SK-MEL-5 (cell line): ENCODE measurements around the gene NPAT. TPM values are rescaled to one million over a fixed set of nuclear protein-coding genes. Genes with fewer than 3 reads are reported as not detected.
A peak's percentile ranks its signal among the peaks of the same experiment; 100 is the strongest.

ENCODE experiments used
- DNase-seq: peaks from one replicate; pipeline ENCODE4 v3.0.0-alpha.2; 2016; ENCODE audit warnings: low read depth, low spot score
- in situ Hi-C: cut with HindIII; loops from 2 replicates; pipeline ENCODE4 v1.10.0; 2016; ENCODE audit warnings: low sequenced_read_pairs, high pct_unique_total_duplicates, low pct_unique_long_range_greater_than_20kb
- total RNA-seq: library from RNA; depleted of rRNA; stranded (reverse); fragments of >200 nt; shearing (Covaris generic); gene quantifications from 2 replicates; pipeline ENCODE4 v1.2.3, GENCODE V29; 2014

NPAT gene
- total RNA-seq, 1 experiment from 2014 or later: 26.6 TPM

GRCh38 chr11:108223348-108224149 lies 1.1 kb upstream of the NPAT start:
- in situ Hi-C loops: no loop called here
- DNase-seq: peak; percentile 85

DNA sequence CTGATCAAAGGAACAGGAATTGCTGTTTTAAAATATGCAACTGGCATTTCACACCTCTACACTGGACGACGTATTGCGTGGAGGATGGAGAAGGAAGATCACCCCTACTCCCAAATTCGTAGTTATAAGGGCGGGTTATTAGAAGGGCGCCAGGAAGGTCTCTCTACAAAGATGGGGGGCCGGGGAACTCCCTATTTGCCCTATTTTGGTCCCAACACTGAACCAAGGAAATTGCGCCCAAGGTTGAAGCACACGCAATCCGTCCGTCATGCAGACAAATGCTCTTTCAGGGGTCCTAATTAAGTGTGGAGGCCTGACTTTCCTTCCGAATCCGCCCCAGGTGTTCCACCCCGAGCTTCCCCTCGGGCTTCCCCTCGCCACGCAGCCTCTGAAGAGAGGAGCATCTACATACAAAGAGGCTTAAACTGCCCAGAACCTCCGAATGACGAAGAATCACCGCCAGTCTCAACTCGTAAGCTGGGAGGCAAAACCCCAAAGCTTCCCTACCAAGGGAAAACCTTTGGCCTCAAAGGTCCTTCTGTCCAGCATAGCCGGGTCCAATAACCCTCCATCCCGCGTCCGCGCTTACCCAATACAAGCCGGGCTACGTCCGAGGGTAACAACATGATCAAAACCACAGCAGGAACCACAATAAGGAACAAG lies 396 bp downstream of the NPAT start:
- in situ Hi-C loops: no loop called here
- DNase-seq: no peak

GRCh38 chr11:108221371-108221770 lies 1.1 kb downstream of the NPAT start:
- DNase-seq: no peak
- in situ Hi-C loops: no loop called here

DNA sequence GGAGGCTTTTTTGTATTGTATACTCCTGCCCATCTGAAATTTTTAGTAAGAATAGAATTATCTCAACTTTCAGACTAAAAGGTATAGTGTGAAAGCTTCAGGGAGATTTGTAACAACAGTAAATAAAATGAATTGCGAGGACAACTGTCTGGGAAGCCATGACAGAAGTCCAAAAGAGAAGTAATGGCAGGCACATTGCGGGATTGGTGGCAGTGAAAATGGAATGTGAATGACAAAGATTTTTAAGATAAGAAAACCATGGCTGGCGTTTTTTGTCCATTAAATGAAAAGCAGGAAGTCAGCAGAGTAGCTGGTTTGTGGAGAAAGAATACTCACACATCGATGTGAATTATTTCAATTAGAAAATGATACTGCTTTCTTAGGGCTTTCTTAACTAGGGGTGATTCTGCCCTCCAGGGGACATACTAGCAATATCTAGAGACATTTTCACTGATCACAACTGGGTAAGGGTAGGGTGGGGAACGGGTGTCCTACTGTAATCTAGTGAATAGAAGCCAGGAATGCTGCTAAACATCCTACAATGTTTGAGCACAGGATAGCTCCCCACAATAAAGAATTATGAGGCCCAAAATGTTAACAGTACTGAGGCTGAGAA lies 1.6 kb downstream of the NPAT start:
- in situ Hi-C loops: no loop called here
- DNase-seq: no peak

GRCh38 chr11:108218912-108219783 lies 3.3 kb downstream of the NPAT start:
- in situ Hi-C loops: no loop called here
- no peak for DNase-seq

GRCh38 chr11:108218455-108218854 lies 4.0 kb downstream of the NPAT start:
- DNase-seq: no peak
- in situ Hi-C loops: no loop called here

DNA sequence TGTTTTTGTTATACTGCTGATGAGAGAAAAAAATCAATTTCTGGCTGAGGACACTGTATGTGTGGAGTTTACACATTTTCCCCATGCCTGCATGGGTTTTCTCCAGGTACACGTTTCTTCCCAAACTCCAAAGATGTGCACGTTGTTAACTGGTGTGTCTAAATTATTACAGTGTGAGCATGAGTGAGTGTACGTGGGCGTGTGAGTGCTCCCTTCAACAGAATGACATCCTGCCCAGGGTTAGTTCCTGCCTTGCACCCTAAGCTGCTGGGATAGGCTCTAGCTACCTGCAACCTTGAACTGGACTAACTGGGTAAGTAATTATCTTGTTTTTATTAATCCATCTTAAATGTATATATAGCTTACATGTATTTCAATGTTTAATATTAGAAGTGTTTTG lies 5.5 kb downstream of the NPAT start:
- in situ Hi-C loops: no loop called here
- DNase-seq: no peak

DNA sequence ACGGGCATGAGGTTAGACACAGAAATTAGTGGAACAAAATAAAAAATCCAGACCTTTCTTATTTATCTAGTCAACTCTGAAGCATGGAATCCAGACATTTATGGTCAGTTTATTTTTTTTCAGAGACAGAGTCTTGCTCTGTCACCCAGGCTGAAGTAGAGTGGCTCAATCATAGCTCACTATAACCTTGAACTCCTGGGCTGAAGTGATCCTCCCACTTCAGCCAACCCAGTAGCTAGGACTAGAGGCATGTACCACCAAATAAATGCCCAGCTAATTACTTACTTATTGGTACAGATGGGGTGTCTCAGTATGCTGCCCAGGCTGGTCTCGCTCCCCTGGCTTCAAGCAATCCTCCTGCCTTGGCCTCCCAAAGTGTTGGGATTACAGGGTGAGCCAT lies 8.7 kb downstream of the NPAT start:
- in situ Hi-C loops: no loop called here
- DNase-seq: no peak

GRCh38 chr11:108210441-108210840 lies 12.0 kb downstream of the NPAT start:
- no peak for DNase-seq
- in situ Hi-C loops: no loop called here

DNA sequence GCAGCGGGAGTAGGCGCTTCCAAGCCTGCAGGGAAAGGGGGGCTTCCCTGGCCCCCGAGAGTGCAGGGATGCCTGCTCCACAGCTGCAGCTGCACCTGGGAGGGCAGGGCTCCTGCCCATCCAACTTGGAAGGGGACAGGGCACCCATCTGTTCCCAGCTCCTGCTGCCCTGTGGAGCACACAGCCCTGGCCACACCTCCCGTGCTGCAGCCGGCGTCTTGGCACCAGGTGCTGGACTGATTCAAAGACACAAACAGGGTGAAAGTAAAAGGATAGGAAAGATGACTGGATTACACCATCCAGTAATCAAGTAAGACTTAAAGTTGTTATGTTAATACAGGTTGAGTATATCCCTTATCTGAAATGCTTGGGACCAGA lies 14.8 kb downstream of the NPAT start:
- DNase-seq: no peak
- in situ Hi-C loops: no loop called here

DNA sequence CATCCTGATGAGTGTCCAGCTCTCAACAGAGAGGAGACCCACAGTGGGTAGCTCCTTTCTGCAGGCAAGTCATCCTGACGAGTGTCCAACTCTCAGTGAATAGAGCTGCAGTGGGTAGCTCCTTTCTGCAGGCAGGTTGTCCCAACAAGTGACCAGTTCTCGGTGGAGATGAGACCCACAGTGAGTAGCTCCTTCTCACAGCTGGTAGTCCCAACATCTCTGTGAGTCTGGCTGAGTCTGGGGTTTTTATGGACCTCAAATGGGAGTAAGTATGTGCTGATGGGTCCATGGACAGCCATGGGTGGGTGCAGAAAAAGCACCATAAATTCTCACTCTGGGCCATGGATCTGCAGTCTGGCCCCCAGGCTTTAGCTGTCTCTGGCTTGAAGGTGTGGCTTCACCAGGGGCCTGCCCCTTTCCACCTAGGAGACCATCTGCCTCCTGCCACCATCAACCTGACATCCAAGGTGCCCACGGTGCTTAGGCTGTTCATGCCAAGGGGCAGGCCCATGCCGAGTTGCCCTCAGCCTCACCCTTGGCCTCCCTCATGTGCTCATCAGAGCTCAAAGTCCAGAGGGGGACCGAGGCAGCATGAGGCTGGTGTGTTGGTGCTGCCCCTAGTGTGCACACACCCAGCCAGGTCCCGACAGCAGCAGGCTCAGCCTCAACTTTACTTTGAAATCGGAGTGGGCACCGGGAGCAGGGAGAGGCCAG lies 15.3 kb downstream of the NPAT start:
- no peak for DNase-seq
- in situ Hi-C loops: no loop called here

DNA sequence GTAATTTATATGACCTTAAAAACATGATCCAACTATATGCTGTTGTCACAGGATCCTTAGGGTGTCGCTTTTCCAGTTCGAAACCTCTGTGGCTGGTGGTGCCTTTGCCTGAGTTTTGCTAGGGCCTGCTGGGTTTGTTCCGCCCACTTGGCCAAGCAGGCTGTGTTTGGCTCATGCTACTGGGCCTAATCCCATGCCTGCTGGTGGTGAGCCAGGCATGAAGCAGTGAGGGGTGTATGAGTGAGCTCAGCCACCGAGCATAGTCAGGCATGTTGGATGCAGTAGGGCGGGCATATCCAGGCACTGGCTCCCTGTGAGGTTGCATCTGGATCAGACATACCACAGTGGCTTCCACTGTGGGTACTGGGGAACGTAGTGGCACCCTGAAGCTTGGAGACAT lies 16.3 kb downstream of the NPAT start:
- no peak for DNase-seq
- in situ Hi-C loops: no loop called here

GRCh38 chr11:108204929-108205499 lies 17.4 kb downstream of the NPAT start:
- DNase-seq: no peak
- in situ Hi-C loops: no loop called here

- no peak for DNase-seq
- in situ Hi-C loops: no loop called here
Measured at GRCh38 chr11:108204376-108204775, 18.1 kb downstream of the NPAT start.

- DNase-seq: no peak
- in situ Hi-C loops: no loop called here
Measured at GRCh38 chr11:108203075-108203474, 19.4 kb downstream of the NPAT start.

DNA sequence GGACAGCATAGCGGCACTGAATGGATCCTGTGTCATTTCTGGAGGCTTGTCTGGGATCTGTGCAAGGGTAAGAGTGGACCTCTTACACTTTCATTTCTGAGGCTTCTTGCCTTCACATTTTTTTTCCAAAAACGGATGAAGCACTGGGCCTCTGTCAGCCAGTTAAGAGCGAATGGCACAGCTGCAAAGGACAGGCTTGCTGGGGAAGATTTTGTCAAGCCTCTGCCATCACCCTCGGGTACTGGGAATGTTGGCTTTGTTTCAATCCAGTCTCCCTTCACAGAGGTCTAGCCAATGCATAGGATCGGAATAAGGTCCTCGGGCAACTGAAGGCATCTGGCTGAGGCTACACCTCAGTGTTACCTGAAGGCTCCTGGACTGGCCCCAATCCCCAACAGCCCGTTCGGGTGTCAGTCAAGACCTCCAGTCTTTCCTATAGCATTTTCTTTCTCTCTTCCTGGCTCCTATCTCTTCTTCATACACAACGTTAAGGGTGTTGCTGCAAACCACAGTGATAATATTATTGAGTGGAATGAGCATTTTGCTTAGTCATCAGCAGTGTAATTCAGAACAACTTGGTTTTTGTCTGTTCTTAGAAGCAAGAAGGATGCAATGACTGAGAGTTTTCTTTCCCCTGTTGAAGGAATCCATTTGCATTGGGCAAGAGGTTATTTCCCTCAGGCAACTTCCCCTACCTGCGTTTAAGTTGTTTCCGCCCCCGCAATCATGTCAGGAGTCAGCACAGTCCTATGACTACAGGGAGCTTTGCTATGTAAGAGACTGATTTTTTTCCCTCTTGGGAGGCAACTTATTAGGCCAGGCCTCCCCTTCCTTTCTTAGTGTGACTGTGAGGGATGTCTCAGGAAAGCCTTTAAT lies 22.8 kb downstream of the NPAT start:
- DNase-seq: peak; percentile 91
- in situ Hi-C loops: no loop called here
